HG03175 (cell line): ENCODE results near the gene MMP23B.

Experiments used
- ATAC-seq: cut with Tn5 transposase; IDR thresholded peaks from one replicate; pipeline ENCODE4 v1.9.1; 2021; ENCODE audit warnings: mild to moderate bottlenecking, moderate library complexity; ENCODE audit not compliant: unreplicated experiment

Gene MMP23B

DNA sequence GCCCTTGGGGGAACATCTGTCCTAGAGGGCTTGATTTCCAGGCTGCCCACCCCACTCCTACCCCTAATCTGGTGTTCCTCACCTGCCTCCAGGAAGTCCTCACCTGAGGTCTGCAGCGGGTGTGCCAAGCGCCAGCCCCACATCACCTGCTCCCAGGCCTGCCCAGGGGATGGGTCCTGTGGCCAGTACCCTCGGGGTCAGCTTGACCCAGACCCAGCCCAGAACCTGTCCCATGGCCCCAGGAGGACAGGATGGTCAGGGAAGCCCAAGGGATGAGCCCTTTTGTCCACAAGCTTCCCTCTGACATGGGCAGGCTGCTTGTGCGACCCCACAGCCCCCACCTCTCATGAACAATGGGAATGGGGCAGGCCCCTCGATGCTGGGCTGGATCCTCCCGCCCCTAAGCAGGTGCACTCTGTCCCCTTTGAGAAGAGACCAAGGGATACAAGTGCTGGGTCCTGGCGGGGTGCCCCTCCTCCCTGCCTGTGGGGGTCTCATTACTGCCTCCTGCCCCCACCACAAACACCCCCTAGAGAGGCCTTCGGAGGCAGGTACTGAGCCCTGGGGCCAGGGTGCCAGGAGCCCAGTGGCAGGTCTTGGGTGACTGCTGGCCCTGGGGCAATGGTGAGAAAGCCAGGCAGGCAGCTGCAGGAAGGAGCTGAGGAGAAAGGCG lies 13.4 kb upstream of the MMP23B start:
- ATAC-seq, result no peak

GRCh38 chr1:1619917-1620361 lies 12.0 kb upstream of the MMP23B start:
- no peak for ATAC-seq

DNA sequence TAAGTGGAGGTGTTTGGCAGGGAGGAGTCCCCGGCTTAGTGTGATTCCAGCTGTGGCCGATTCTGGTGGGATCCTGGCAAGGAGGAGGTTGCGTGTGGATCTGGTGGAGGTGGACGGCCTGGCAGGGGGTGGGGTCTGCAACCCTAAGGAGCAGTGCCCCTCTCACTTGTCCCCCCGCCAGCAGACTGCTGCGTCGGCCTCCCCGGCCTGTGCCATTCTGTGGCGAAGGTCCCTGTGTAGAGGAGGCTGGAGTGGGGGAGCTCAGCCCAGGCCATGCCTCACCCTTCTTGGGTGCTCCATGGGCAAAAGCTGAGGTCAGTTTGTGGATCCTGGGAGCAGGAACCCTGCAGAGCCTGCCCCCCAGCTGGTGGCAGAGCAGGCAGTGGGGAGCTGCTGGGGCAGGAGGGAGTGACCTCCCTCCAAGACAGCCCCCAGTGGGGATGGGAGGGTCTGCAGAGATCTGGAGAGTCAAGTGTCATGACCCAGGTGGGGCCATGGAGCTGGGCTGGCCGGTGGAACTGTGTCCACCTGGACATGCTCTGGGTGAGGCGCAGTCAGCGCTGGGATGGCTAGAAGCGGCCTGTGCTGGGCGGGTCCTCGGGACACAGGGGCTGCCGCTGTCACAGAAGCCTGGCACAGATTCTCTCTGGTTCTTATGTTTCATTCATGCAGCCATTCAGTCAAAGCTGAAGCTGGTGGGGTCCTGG lies 11.4 kb upstream of the MMP23B start:
- no peak for ATAC-seq

- no peak for ATAC-seq
Measured at GRCh38 chr1:1621173-1622009, 10.6 kb upstream of the MMP23B start.

- no peak for ATAC-seq
Measured at GRCh38 chr1:1622010-1622787, 9.8 kb upstream of the MMP23B start.

GRCh38 chr1:1622788-1623094 lies 9.2 kb upstream of the MMP23B start:
- ATAC-seq, result no peak

GRCh38 chr1:1623181-1623630 lies 8.8 kb upstream of the MMP23B start:
- no peak for ATAC-seq

DNA sequence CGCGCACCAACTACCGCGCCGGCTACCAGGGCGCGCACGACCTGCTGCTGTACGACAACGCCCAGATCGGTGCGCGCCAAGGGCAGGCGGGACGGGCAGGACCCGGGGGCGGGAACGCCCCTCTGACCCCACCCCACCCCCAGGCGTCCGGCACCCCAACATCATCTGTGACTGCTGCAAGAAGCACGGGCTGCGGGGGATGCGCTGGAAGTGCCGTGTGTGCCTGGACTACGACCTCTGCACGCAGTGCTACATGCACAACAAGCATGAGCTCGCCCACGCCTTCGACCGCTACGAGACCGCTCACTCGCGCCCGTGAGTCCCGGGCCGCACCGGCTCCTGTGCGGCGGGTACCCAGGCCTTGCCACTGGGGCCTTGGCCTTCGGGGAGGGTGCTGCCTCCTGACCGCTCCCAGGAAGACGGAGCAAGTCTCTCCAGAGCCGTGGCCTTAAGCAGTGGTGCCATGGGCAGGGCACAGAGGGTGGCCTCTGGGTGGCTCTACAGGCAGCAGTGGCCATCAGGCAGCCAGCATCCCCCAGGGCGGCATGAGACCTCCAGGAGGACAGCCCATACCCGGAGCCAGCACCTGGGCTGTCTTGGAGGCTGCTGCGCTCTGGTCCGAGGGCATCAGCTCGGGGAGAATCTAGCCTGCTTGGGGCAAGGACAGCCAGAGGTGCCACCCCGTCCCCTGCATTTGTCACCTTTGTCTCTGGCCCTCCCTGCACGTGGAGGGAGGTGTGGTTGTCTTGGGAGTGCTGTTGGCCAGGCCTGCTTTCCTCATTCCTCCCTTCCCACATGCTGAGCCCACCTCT lies 8.1 kb upstream of the MMP23B start:
- ATAC-seq, result no peak

- ATAC-seq, result no peak
Measured at GRCh38 chr1:1624443-1625403, 7.2 kb upstream of the MMP23B start.

- ATAC-seq, result no peak
Measured at GRCh38 chr1:1625404-1625775, 6.6 kb upstream of the MMP23B start.

DNA sequence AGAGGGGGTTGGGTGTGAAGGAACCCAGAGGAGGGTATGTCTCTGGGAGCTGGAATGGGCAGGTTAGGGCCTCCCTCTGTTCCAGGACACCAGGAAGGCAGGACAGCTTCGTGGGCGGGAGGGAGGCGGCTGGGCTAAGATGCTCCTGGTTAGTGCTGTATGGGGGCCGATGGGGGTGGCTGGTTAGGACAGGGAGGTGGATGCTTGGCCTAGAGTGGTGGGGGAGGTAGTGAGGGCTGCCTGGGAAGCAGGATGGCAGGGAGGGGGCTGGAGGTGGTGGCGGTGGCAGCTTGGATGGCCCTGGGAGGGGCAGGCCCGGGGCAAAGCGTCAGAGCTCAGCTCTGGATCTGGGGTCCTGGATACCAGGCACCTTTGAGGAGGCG lies 6.2 kb upstream of the MMP23B start:
- ATAC-seq, result no peak

GRCh38 chr1:1626207-1627141 lies 5.5 kb upstream of the MMP23B start:
- no peak for ATAC-seq

GRCh38 chr1:1627261-1627828 lies 4.6 kb upstream of the MMP23B start:
- no peak for ATAC-seq

- no peak for ATAC-seq
Measured at GRCh38 chr1:1627829-1628753, 3.9 kb upstream of the MMP23B start.

GRCh38 chr1:1628754-1629429 lies 3.1 kb upstream of the MMP23B start:
- no peak for ATAC-seq
